IMR-90 (cell line): Measurements from ENCODE around the gene TMEM38A. TPM values are rescaled to one million over a fixed set of nuclear protein-coding genes. Genes with fewer than 3 reads are reported as not detected.

Experiments used
- ATAC-seq: fragments of 200-7000 bp; cut with Tn5 transposase; 2 replicates; pipeline ENCODE4 v1.9.1; 2020; ENCODE audit warnings: low read depth, mild to moderate bottlenecking, moderate library complexity
- BruUV-seq: library from RNA; stranded (reverse); fragments of 400-500 nt; replicated peaks from 2 replicates; lab custom pipeline; 2021; lab: Mats Ljungman, UMichigan
- CTCF ChIA-PET: fragments of 300-600 bp; formaldehyde crosslinking; extraction: SDS; loops from one replicate; lab custom pipeline; 2021; ENCODE audit warnings: antibody characterized with exemption; lab: Yijun Ruan, JAX
- POLR2A ChIA-PET: fragments of 300-600 bp; sonication (Branson Sonifier 250); formaldehyde crosslinking; loops from one replicate; lab custom pipeline; 2022; ENCODE audit warnings: antibody characterized with exemption; ENCODE audit not compliant: unreplicated experiment; lab: Charles Lee
- DNase-seq: peaks from one replicate; pipeline ENCODE4 v3.0.0; 2013
- H2AFZ ChIP-seq: replicated peaks from 2 replicates; pipeline ENCODE3; 2013; ENCODE audit warnings: low read length, mild to moderate bottlenecking; ENCODE audit not compliant: poor library complexity
- H2AK5ac ChIP-seq: 2 replicates; pipeline ENCODE4 v1.6.1; 2013; ENCODE audit warnings: low read depth, low read length, inconsistent platforms
- H2AK9ac ChIP-seq: replicated peaks from 2 replicates; pipeline ENCODE3; 2013; ENCODE audit warnings: mild to moderate bottlenecking, low read depth, low read length, moderate library complexity; ENCODE audit not compliant: poor library complexity
- H2BK120ac ChIP-seq: 2 replicates; pipeline ENCODE4 v1.6.1; 2013; ENCODE audit warnings: low read depth, low read length, inconsistent platforms
- H2BK15ac ChIP-seq: 3 replicates; pipeline ENCODE4 v1.6.1; 2013; ENCODE audit warnings: low read depth, low read length, inconsistent platforms
- H2BK20ac ChIP-seq: 2 replicates; pipeline ENCODE4 v1.6.1; 2013; ENCODE audit warnings: low read depth, mild to moderate bottlenecking, inconsistent platforms, low read length, moderate library complexity
- H2BK5ac ChIP-seq: 2 replicates; pipeline ENCODE4 v1.6.1; 2013; ENCODE audit warnings: mild to moderate bottlenecking, low read depth, low read length, inconsistent platforms; ENCODE audit not compliant: poor library complexity, severe bottlenecking
- H3K14ac ChIP-seq: replicated peaks from 2 replicates; pipeline ENCODE4 v1.6.1; 2013; ENCODE audit warnings: low read depth, low read length, inconsistent platforms
- H3K18ac ChIP-seq: 2 replicates; pipeline ENCODE4 v1.6.1; 2013; ENCODE audit warnings: low read depth, low read length, control low read depth
- H3K23ac ChIP-seq: 2 replicates; pipeline ENCODE4 v1.6.1; 2013; ENCODE audit warnings: low read depth, low read length, inconsistent platforms
- H3K27ac ChIP-seq: 2 replicates; pipeline ENCODE4 v1.5.1; 2013; ENCODE audit warnings: mild to moderate bottlenecking, control low read depth, low read length; ENCODE audit not compliant: insufficient read depth
- H3K27me3 ChIP-seq: 2 replicates; pipeline ENCODE4 v1.6.1; 2013; ENCODE audit warnings: low read length; ENCODE audit not compliant: control insufficient read depth, insufficient read depth
- H3K36me3 ChIP-seq: 2 replicates; pipeline ENCODE4 v1.6.1; 2013; ENCODE audit warnings: low read length, mixed read lengths; ENCODE audit not compliant: control insufficient read depth, insufficient read depth
- H3K4ac ChIP-seq: 2 replicates; pipeline ENCODE4 v1.6.1; 2013; ENCODE audit warnings: low read depth, low read length, inconsistent platforms
- H3K4me1 ChIP-seq: 2 replicates; pipeline ENCODE4 v1.6.1; 2013; ENCODE audit warnings: low read length, mixed read lengths; ENCODE audit not compliant: control insufficient read depth, insufficient read depth
- H3K4me2 ChIP-seq: 2 replicates; pipeline ENCODE4 v1.6.1; 2013; ENCODE audit warnings: low read depth, mild to moderate bottlenecking, control low read depth, low read length, moderate library complexity
- H3K4me3 ChIP-seq: 2 replicates; pipeline ENCODE4 v1.5.1; 2013; ENCODE audit warnings: low read depth, mild to moderate bottlenecking, control low read depth, low read length, moderate library complexity; ENCODE audit not compliant: insufficient read depth
- H3K56ac ChIP-seq: 2 replicates; pipeline ENCODE4 v1.6.1; 2013; ENCODE audit warnings: low read length, inconsistent platforms; ENCODE audit not compliant: insufficient read depth; ENCODE audit errors: extremely low read depth
- H3K79me1 ChIP-seq, 2 experiments: 2 replicates each; pipeline ENCODE4 v1.6.1; 2013; ENCODE audit warnings: low read length in 2 of 2, inconsistent platforms in 1 of 2, low read depth in 1 of 2
- H3K9ac ChIP-seq: 2 replicates; pipeline ENCODE4 v1.6.1; 2013; ENCODE audit warnings: low read depth, low read length, control low read depth
- H3K9me1 ChIP-seq: 2 replicates; pipeline ENCODE4 v1.6.1; 2013; ENCODE audit warnings: low read length, inconsistent platforms; ENCODE audit not compliant: insufficient read depth
- H3K9me3 ChIP-seq: 2 replicates; pipeline ENCODE4 v1.6.1; 2013; ENCODE audit warnings: low read length; ENCODE audit not compliant: control insufficient read depth, insufficient read depth
- H4K20me1 ChIP-seq: 2 replicates; pipeline ENCODE4 v1.6.1; 2013; ENCODE audit warnings: low read length, inconsistent platforms; ENCODE audit not compliant: insufficient read depth
- H4K5ac ChIP-seq: 2 replicates; pipeline ENCODE4 v1.6.1; 2013; ENCODE audit warnings: mild to moderate bottlenecking, low read depth, low read length, control low read depth
- H4K8ac ChIP-seq, 2 experiments: 2 replicates each; pipeline ENCODE4 v1.6.1; 2013; ENCODE audit warnings: low read depth in 2 of 2, low read length in 2 of 2, control low read depth in 1 of 2, inconsistent platforms in 1 of 2
- H4K91ac ChIP-seq: 2 replicates; pipeline ENCODE4 v1.6.1; 2013; ENCODE audit warnings: low read depth, low read length, inconsistent platforms; ENCODE audit not compliant: insufficient read depth
- BHLHE40 ChIP-seq: fragments of 150-350 bp; IDR thresholded peaks from 2 replicates; pipeline ENCODE4 v1.6.1; 2016; ENCODE audit warnings: mild to moderate bottlenecking, low read depth, low read length
- CEBPB ChIP-seq: IDR thresholded peaks from 2 replicates; pipeline ENCODE4 v1.6.1; 2012; ENCODE audit warnings: low read depth, low read length, improper control_type of control experiment
- CHD1 ChIP-seq: IDR thresholded peaks from 2 replicates; pipeline ENCODE4 v1.6.1; 2012; ENCODE audit warnings: low read depth, low read length, improper control_type of control experiment
- FOS ChIP-seq: fragments of 150-350 bp; IDR thresholded peaks from 2 replicates; pipeline ENCODE4 v1.6.1; 2016; ENCODE audit warnings: low read depth, low read length
- MAZ ChIP-seq: IDR thresholded peaks from 2 replicates; pipeline ENCODE4 v1.6.1; 2012; ENCODE audit warnings: low read depth, mild to moderate bottlenecking, low read length, improper control_type of control experiment, moderate library complexity, borderline replicate concordance
- MXI1 ChIP-seq: IDR thresholded peaks from 2 replicates; pipeline ENCODE4 v1.6.1; 2012; ENCODE audit warnings: low read depth, mild to moderate bottlenecking, low read length, moderate library complexity, borderline replicate concordance
- NFE2L2 ChIP-seq: fragments of 150-350 bp; IDR thresholded peaks from 2 replicates; pipeline ENCODE4 v1.6.1; 2016; ENCODE audit warnings: low read depth, mild to moderate bottlenecking, low read length
- POLR2A ChIP-seq: IDR thresholded peaks from 2 replicates; pipeline ENCODE4 v1.6.1; 2012; ENCODE audit warnings: mild to moderate bottlenecking, low read depth, low read length
- RAD21 ChIP-seq: IDR thresholded peaks from 2 replicates; pipeline ENCODE4 v1.6.1; 2012; ENCODE audit warnings: low read length, improper control_type of control experiment
- RCOR1 ChIP-seq: IDR thresholded peaks from 2 replicates; pipeline ENCODE4 v1.6.1; 2012; ENCODE audit warnings: mild to moderate bottlenecking, low read length, improper control_type of control experiment; ENCODE audit not compliant: insufficient replicate concordance
- RFX5 ChIP-seq: IDR thresholded peaks from 2 replicates; pipeline ENCODE4 v1.8.0; 2012; ENCODE audit warnings: low read depth, mild to moderate bottlenecking, low read length, moderate library complexity
- SMC3 ChIP-seq: fragments of 150-350 bp; IDR thresholded peaks from 2 replicates; pipeline ENCODE4 v1.6.1; 2016; ENCODE audit warnings: low read depth, mild to moderate bottlenecking, antibody characterized with exemption, low read length, moderate library complexity
- WGBS, 2 experiments: methylation state at CpG; one replicate each; pipeline versions ENCODE4 v1.1.5 to v1.1.7; 2013; ENCODE audit warnings: missing lambda C conversion rate in 2 of 2; ENCODE audit not compliant: insufficient read length in 1 of 2; ENCODE audit errors: extremely low coverage in 2 of 2; 5-methylcytosine and 5-hydroxymethylcytosine counted together
- dilution Hi-C: fragments of 300-500 bp; cut with HindIII; formaldehyde crosslinking; loops from one replicate; pipeline ENCODE4 v1.14.3; 2018; ENCODE audit warnings: low sequenced_read_pairs; ENCODE audit not compliant: unreplicated experiment
- in situ Hi-C: fragments of 300-500 bp; cut with MboI; formaldehyde crosslinking; loops from 3 replicates; pipeline ENCODE4 v1.14.3; 2019; ENCODE audit warnings: low sequenced_read_pairs, inconsistent platforms, mixed read lengths
- intact Hi-C: fragments of 100-400 bp; cut with micrococcal nuclease; formaldehyde crosslinking; loops from 2 replicates; pipeline ENCODE4 v1.10.0; 2022
- polyA plus RNA-seq, 3 experiments: library from polyadenylated mRNA; depleted of rRNA; stranded (reverse); fragments of >200 nt; gene quantifications; 2 replicates each; pipeline ENCODE4 v1.2.3, GENCODE V29; 2012; ENCODE audit warnings: low replicate concordance in 1 of 3
- total RNA-seq: library from RNA; depleted of rRNA; stranded (reverse); fragments of >200 nt; gene quantifications from 2 replicates; pipeline ENCODE4 v1.2.3, GENCODE V29; 2012
- TF ChIP-seq, protein P1 (sequence below): fragments of 150-350 bp; IDR thresholded peaks from 2 replicates; pipeline ENCODE4 v1.6.1; 2016; ENCODE audit warnings: low read depth, mild to moderate bottlenecking, low read length, moderate library complexity, borderline replicate concordance
- TF ChIP-seq, protein P2 (sequence below): conservative IDR thresholded peaks from 2 replicates; pipeline ENCODE4 v1.5.1; 2012; ENCODE audit warnings: mild to moderate bottlenecking, low read depth, low read length, improper control_type of control experiment

The TMEM38A gene
- total and polyA plus RNA-seq, 2 of the 4 experiments (the other 2 are of a cell fraction): 1.3 to 2.0 TPM

DNA sequence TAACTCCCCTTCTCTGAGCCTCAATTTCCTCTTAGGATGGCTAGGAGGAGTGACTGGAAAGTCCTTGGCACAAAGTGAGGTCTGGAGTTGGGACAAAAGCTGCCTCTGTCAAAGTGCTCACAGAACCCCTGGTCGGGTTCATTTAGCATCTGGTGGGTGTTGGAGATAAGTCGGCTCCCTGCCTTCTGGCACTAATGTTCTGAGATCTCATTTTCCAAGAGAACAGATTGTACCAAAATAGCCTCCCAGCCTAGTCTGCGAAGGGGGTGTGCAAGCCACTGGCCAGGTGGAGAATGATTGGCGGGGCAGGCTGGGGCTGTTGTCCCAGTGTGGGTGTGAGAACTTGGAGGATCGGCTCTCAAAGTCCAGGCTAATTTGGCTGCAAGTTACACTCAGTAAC lies 38.0 kb downstream of the TMEM38A start:
- Histone ChIP-seq H2AK5ac (no peak overlapping the region), H3K27ac (no peak overlapping the region), H3K4me1 (no peaks in the 10 kb centered on the region), H3K14ac (no peak overlapping the region), H3K9me1 (no peaks in the 10 kb centered on the region), H3K27me3 (peaks cover 8% of the 10 kb centered on the region), H3K9ac (no peak overlapping the region), H2AFZ (no peak overlapping the region), H3K4ac (no peak overlapping the region), H3K36me3 (no peaks in the 10 kb centered on the region), H4K5ac (no peak overlapping the region), H2BK20ac (no peak overlapping the region), H2BK5ac (no peak overlapping the region), H3K23ac (no peak overlapping the region), H2AK9ac (no peak overlapping the region), H2BK120ac (no peak overlapping the region), H3K56ac (no peak overlapping the region), H2BK15ac (no peak overlapping the region), H4K91ac (no peak overlapping the region), H3K9me3 (no peaks in the 10 kb centered on the region), H3K4me3 (no peak overlapping the region), H3K18ac (no peak overlapping the region), H3K4me2 (no peak overlapping the region), H3K79me1 (no peaks in the 10 kb centered on the region), H4K8ac (no peak overlapping the region), H4K20me1 (no peaks in the 10 kb centered on the region)
- no peak for DNase-seq
- in situ Hi-C loops (no loop called here), intact Hi-C loops (no loop called here), dilution Hi-C loops (no loop called here)
- no peak for TF ChIP-seq MAZ
- TF ChIP-seq CHD1: no peak
- TF ChIP-seq BHLHE40: no peak
- TF ChIP-seq NFE2L2: no peak
- TF ChIP-seq SMC3: no peak
- no peak for TF ChIP-seq RAD21
- no peak for TF ChIP-seq RCOR1
- TF ChIP-seq, protein P1, sequence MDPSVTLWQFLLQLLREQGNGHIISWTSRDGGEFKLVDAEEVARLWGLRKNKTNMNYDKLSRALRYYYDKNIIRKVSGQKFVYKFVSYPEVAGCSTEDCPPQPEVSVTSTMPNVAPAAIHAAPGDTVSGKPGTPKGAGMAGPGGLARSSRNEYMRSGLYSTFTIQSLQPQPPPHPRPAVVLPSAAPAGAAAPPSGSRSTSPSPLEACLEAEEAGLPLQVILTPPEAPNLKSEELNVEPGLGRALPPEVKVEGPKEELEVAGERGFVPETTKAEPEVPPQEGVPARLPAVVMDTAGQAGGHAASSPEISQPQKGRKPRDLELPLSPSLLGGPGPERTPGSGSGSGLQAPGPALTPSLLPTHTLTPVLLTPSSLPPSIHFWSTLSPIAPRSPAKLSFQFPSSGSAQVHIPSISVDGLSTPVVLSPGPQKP: no peak
- no peak for TF ChIP-seq POLR2A
- no peak for TF ChIP-seq RFX5
- TF ChIP-seq, protein P2, sequence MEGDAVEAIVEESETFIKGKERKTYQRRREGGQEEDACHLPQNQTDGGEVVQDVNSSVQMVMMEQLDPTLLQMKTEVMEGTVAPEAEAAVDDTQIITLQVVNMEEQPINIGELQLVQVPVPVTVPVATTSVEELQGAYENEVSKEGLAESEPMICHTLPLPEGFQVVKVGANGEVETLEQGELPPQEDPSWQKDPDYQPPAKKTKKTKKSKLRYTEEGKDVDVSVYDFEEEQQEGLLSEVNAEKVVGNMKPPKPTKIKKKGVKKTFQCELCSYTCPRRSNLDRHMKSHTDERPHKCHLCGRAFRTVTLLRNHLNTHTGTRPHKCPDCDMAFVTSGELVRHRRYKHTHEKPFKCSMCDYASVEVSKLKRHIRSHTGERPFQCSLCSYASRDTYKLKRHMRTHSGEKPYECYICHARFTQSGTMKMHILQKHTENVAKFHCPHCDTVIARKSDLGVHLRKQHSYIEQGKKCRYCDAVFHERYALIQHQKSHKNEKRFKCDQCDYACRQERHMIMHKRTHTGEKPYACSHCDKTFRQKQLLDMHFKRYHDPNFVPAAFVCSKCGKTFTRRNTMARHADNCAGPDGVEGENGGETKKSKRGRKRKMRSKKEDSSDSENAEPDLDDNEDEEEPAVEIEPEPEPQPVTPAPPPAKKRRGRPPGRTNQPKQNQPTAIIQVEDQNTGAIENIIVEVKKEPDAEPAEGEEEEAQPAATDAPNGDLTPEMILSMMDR: no peak
- no peak for TF ChIP-seq FOS
- TF ChIP-seq CEBPB: no peak
- TF ChIP-seq MXI1: no peak
- ChIA-PET CTCF (no interaction called here), POLR2A (no interaction called here)
- no peak for ATAC-seq
- BruUV-seq: no TSS peak
- no CpG with 5 or more reads among the region's 5 CpGs for WGBS, 2 experiments
